Mesendoderm (in vitro differentiated cells): ENCODE results near the gene MMP23B.
"Not testable (repeated sequence)": the region's sequence is repeated elsewhere in the genome, so short reads cannot be mapped to it uniquely, and the experiment has no call there.

Experiments
- DNase-seq: peaks from one replicate; pipeline ENCODE4 v3.0.0; 2013
- H2AK5ac ChIP-seq: 2 replicates; pipeline ENCODE4 v1.6.1; 2013; ENCODE audit warnings: low read length, inconsistent platforms
- H2BK120ac ChIP-seq: 2 replicates; pipeline ENCODE4 v1.6.1; 2013; ENCODE audit warnings: low read depth, mild to moderate bottlenecking, low read length, moderate library complexity, mixed read lengths
- H2BK15ac ChIP-seq: replicated peaks from 2 replicates; pipeline ENCODE4 v1.6.1; 2013; ENCODE audit warnings: low read depth, mild to moderate bottlenecking, moderate library complexity
- H2BK5ac ChIP-seq: 2 replicates; pipeline ENCODE4 v1.6.1; 2013; ENCODE audit warnings: low read length, inconsistent platforms
- H3K18ac ChIP-seq: 2 replicates; pipeline ENCODE4 v1.6.1; 2013; ENCODE audit warnings: mild to moderate bottlenecking, low read length, mixed read lengths
- H3K23ac ChIP-seq: one replicate; pipeline ENCODE4 v1.6.1; 2013; ENCODE audit warnings: low read length
- H3K27ac ChIP-seq: 2 replicates; pipeline ENCODE4 v1.5.1; 2013; ENCODE audit warnings: low read depth, mild to moderate bottlenecking, inconsistent platforms, low read length, moderate library complexity
- H3K27me3 ChIP-seq: 2 replicates; pipeline ENCODE4 v1.6.1; 2013; ENCODE audit warnings: low read length, control low read depth, mild to moderate bottlenecking, inconsistent platforms; ENCODE audit not compliant: insufficient read depth, poor library complexity
- H3K36me3 ChIP-seq: 2 replicates; pipeline ENCODE4 v1.6.1; 2013; ENCODE audit warnings: low read length, inconsistent platforms; ENCODE audit not compliant: control insufficient read depth, insufficient read depth
- H3K4ac ChIP-seq: one replicate; pipeline ENCODE4 v1.6.1; 2013; ENCODE audit warnings: low read depth, mild to moderate bottlenecking, low read length, moderate library complexity
- H3K4me1 ChIP-seq: 2 replicates; pipeline ENCODE4 v1.6.1; 2013; ENCODE audit warnings: low read depth, low read length, inconsistent platforms; ENCODE audit not compliant: control insufficient read depth
- H3K4me2 ChIP-seq: 2 replicates; pipeline ENCODE4 v1.6.1; 2013; ENCODE audit warnings: low read length
- H3K4me3 ChIP-seq: 2 replicates; pipeline ENCODE4 v1.5.1; 2013; ENCODE audit warnings: mild to moderate bottlenecking, low read length
- H3K56ac ChIP-seq: one replicate; pipeline ENCODE4 v1.6.1; 2013; ENCODE audit warnings: low read length
- H3K79me1 ChIP-seq: 2 replicates; pipeline ENCODE4 v1.6.1; 2013; ENCODE audit warnings: low read length, inconsistent platforms
- H3K79me2 ChIP-seq: 2 replicates; pipeline ENCODE4 v1.6.1; 2013; ENCODE audit warnings: mild to moderate bottlenecking, low read length; ENCODE audit not compliant: control insufficient read depth, insufficient read depth
- H3K9ac ChIP-seq: 2 replicates; pipeline ENCODE4 v1.6.1; 2013; ENCODE audit warnings: low read length, inconsistent platforms
- H4K5ac ChIP-seq: one replicate; pipeline ENCODE4 v1.6.1; 2013; ENCODE audit warnings: low read length
- H4K8ac ChIP-seq: one replicate; pipeline ENCODE4 v1.6.1; 2013; ENCODE audit warnings: low read depth, mild to moderate bottlenecking, control low read depth, low read length, moderate library complexity
- WGBS: extraction: QIAGEN DNeasy Blood & Tissue Kit; methylation state at CpG from one replicate; pipeline ENCODE4 v1.1.7; 2013; ENCODE audit warnings: low lambda C conversion rate, missing lambda C conversion rate; ENCODE audit not compliant: insufficient coverage; ENCODE audit errors: extremely low coverage; 5-methylcytosine and 5-hydroxymethylcytosine counted together

MMP23B gene

DNA sequence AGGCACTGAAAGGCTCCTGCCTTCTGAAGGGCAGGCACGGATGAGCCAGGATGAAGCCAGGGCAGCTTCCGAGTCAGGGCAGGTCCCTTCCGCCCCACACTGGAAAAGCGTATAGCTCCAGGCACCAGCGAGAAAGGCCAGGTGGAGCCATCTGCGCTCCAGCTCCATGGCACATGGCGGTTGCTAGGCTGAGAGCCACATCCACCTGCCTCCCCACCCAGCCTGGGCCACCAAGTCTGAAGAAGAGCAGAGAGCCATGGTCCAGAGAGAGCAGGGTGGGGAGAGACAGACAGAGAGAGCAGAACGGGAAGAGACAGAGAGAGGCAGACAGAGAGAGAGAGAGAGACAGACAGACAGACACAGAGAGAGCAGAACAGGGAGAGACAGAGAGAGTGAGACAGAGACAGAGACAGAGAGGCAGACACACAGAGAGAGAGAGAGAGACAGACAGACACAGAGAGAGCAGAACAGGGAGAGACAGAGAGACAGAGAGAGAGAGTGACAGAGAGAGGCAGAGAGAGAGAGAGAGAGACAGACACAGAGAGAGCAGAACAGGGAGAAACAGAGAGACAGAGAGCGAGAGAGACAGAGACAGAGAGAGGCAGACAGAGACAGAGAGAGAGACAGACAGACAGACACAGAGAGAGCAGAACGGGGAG, 37.2 kb upstream of the MMP23B start:
- H3K4ac ChIP-seq: no peak overlapping the region
- no peaks in the 10 kb centered on the region for H3K4me1 ChIP-seq
- H4K5ac ChIP-seq: no peak overlapping the region
- no peak overlapping the region for H2BK120ac ChIP-seq
- no peak overlapping the region for H2BK5ac ChIP-seq
- H3K27ac ChIP-seq: no peak overlapping the region
- no peak overlapping the region for H3K56ac ChIP-seq
- peaks cover 10% of the 10 kb centered on the region for H3K27me3 ChIP-seq
- no peaks in the 10 kb centered on the region for H3K79me2 ChIP-seq
- no peak overlapping the region for H3K4me3 ChIP-seq
- H2BK15ac ChIP-seq: no peak overlapping the region
- no peak overlapping the region for H3K4me2 ChIP-seq
- no peak overlapping the region for H4K8ac ChIP-seq
- no peaks in the 10 kb centered on the region for H3K79me1 ChIP-seq
- DNase-seq: no peak
- H3K23ac ChIP-seq: no peak overlapping the region
- H2AK5ac ChIP-seq: no peak overlapping the region
- H3K36me3 ChIP-seq: no peaks in the 10 kb centered on the region
- WGBS: no CpG with 5 or more reads among the region's 10 CpGs
- H3K9ac ChIP-seq: no peak overlapping the region
- no peak overlapping the region for H3K18ac ChIP-seq

DNA sequence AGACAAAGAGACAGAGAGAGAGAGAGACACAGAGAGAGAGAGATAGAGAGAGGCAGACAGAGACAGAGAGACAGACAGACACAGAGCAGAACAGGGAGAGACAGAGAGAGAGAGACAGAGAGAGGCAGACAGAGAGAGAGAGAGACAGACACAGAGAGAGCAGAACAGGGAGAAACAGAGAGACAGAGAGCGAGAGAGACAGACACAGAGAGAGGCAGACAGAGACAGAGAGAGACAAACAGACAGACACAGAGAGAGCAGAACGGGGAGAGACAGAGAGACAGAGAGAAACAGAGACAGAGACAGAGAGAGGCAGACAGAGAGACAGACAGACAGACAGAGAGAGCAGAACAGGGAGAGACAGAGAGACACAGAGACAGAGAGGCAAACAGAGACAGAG, 36.6 kb upstream of the MMP23B start:
- not testable (repeated sequence) for H3K27ac ChIP-seq, H2BK120ac ChIP-seq, H3K9ac ChIP-seq, DNase-seq, H3K4me3 ChIP-seq, H2AK5ac ChIP-seq, H4K5ac ChIP-seq, H2BK5ac ChIP-seq, H2BK15ac ChIP-seq, H3K56ac ChIP-seq, H3K4ac ChIP-seq, H3K79me1 ChIP-seq, H3K18ac ChIP-seq, H3K4me2 ChIP-seq, H3K4me1 ChIP-seq, H3K79me2 ChIP-seq, H3K23ac ChIP-seq, H4K8ac ChIP-seq, H3K36me3 ChIP-seq
- H3K27me3 ChIP-seq: peaks cover 12% of the 10 kb centered on the region
- WGBS: no CpG with 5 or more reads among the region's 2 CpGs

DNA sequence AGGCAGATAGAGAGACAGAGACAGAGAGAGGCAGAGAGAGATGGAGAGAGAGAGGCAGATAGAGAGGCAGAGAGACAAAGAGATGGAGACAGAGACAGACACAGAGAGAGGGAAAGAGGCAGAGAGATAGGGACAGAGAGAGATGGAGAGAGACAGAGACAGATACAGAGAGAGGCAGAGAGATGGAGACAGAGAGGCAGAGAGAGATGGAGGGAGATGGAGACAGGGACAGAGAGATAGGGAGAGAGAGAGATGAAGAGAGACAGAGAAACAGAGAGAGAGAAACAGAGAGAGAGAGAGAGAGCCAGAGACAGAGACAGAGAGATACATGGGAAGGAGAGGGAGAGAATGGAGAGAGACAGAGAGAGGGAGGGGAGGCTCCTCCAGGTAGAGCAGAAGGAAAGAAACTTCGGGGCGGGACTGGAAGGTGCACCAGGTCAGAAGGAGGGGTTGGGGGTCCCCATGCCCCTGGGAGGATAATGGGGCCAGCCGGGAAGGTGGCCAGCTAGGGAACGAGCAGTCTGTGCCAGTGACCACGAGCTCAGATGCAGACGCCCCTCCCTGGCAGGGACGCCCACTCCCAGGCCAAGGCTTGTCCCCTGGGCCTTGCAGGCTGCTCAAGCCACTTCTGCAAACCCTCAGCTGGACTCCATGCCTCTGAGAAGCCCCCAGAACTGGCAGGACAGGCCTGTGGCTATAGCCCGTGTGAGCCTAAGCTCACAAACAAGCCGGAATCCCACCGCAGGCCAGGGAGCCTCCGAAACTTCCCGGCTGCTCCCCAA, 35.3 kb upstream of the MMP23B start:
- H3K4me3 ChIP-seq: no peak overlapping the region
- peaks cover 14% of the 10 kb centered on the region for H3K27me3 ChIP-seq
- WGBS: no CpG with 5 or more reads among the region's 12 CpGs

DNA sequence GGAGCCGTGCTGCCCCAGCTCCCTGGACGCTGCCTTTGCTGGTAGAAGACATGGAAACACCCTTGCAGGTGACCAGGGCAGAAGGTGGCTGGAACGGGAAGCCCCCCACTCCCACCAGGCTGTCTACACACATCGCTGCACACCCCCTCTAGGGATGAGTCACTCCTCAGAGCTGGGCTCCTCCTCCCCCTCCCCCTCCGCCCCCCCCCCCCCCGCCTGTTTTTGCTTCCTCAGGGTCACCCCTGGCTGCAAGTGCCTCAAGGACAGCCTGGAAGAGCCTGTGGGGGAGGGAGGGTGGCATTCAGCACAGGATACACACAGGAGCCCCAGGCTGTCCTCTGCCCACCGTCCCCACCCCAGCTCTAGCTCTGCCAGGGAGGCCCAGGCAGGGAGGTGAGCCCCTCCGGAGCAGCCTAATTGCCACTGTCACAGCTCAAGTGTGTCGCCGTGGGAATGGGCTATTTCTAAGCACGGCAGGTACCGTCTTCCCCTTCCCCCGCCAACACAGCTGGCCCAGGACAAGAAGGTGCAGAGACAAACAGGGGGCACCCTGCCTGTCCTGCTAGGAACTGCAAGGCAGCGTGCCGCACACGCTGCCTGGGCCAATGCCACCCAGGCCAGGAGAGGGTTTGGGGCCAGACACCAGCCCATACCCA, 34.6 kb upstream of the MMP23B start:
- Histone ChIP-seq H3K79me2 (no peaks in the 10 kb centered on the region), H4K8ac (no peak overlapping the region), H3K36me3 (no peaks in the 10 kb centered on the region), H3K27ac (no peak overlapping the region), H3K23ac (no peak overlapping the region), H3K18ac (no peak overlapping the region), H3K4me3 (no peak overlapping the region), H3K27me3 (peaks cover 14% of the 10 kb centered on the region), H2BK5ac (no peak overlapping the region), H3K9ac (no peak overlapping the region), H2BK15ac (no peak overlapping the region), H3K4me2 (no peak overlapping the region), H4K5ac (no peak overlapping the region), H2BK120ac (no peak overlapping the region), H3K4ac (no peak overlapping the region), H3K56ac (no peak overlapping the region), H2AK5ac (no peak overlapping the region), H3K79me1 (no peaks in the 10 kb centered on the region), H3K4me1 (no peaks in the 10 kb centered on the region)
- no CpG with 5 or more reads among the region's 16 CpGs for WGBS
- peak; percentile 57 for DNase-seq

More for the DNA sequence above, 35.3 kb upstream of the MMP23B start:
- Histone ChIP-seq H3K23ac (no peak overlapping the region), H2BK120ac (no peak overlapping the region), H3K79me1 (no peaks in the 10 kb centered on the region), H3K9ac (no peak overlapping the region), H2BK5ac (no peak overlapping the region), H3K4me1 (no peaks in the 10 kb centered on the region), H3K4me2 (no peak overlapping the region), H3K4ac (no peak overlapping the region), H3K56ac (no peak overlapping the region), H2AK5ac (no peak overlapping the region), H3K27ac (no peak overlapping the region), H4K8ac (no peak overlapping the region), H2BK15ac (no peak overlapping the region), H3K79me2 (no peaks in the 10 kb centered on the region), H3K18ac (no peak overlapping the region), H3K36me3 (no peaks in the 10 kb centered on the region), H4K5ac (no peak overlapping the region)
- no peak for DNase-seq

DNA sequence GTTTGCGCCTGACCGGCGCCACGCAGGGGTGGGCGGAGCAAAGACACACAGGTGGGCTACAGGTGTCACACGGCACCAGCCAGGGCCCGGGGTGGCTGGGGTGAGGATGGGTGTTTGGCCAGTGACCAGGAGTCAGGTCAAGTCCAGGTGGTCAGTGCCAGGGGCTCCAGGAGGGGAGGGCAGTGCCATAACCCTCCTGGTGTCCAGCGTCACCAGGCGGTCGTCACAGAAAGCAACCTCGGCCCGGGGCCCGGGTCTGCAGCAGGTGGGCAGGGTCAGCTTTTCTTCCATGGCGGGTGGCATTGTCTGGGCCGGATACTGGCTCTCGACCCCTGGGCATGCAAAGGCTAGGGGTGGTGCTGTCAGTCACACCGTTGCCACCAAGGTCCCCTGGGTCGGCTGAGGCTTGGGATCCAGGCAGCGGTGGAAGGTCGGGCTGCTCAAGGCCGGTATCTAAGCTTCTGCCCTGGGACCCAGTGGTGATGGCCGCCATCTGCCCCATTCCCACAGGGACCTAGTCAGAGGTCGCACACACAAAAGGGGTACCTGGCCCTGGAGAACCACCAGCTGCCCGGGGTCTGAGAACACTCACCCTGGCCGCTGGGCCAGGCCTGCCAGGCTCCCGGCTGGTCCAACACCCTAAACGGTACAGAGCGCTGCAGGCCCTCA, 33.8 kb upstream of the MMP23B start:
- H3K36me3 ChIP-seq: no peaks in the 10 kb centered on the region
- H3K56ac ChIP-seq: no peak overlapping the region
- no peak overlapping the region for H3K27ac ChIP-seq
- H2BK5ac ChIP-seq: no peak overlapping the region
- no peak overlapping the region for H3K23ac ChIP-seq
- H3K9ac ChIP-seq: no peak overlapping the region
- H3K4me3 ChIP-seq: no peak overlapping the region
- WGBS: no CpG with 5 or more reads among the region's 28 CpGs
- H2BK120ac ChIP-seq: no peak overlapping the region
- H3K18ac ChIP-seq: no peak overlapping the region
- no peak overlapping the region for H2BK15ac ChIP-seq
- no peak overlapping the region for H4K8ac ChIP-seq
- no peak overlapping the region for H2AK5ac ChIP-seq
- no peaks in the 10 kb centered on the region for H3K79me1 ChIP-seq
- H3K4me2 ChIP-seq: no peak overlapping the region
- no peak overlapping the region for H4K5ac ChIP-seq
- no peaks in the 10 kb centered on the region for H3K4me1 ChIP-seq
- H3K79me2 ChIP-seq: no peaks in the 10 kb centered on the region
- H3K4ac ChIP-seq: no peak overlapping the region
- H3K27me3 ChIP-seq: peaks cover 14% of the 10 kb centered on the region
- DNase-seq: no peak
